Stimulated activated CD4-positive, alpha-beta T cell treated with anti-CD3 and anti-CD28 coated beads, Interleukin-15, amount 100 ng/mL, for 24 hours (primary cell): ENCODE data around the gene VWC2.
"Not testable (repeated sequence)": the region's sequence is repeated elsewhere in the genome, so short reads cannot be mapped to it uniquely, and the experiment has no call there.

Source experiments
- DNase-seq: peaks from one replicate; pipeline ENCODE4 v3.0.0-alpha.2; 2020

The VWC2 gene

DNA sequence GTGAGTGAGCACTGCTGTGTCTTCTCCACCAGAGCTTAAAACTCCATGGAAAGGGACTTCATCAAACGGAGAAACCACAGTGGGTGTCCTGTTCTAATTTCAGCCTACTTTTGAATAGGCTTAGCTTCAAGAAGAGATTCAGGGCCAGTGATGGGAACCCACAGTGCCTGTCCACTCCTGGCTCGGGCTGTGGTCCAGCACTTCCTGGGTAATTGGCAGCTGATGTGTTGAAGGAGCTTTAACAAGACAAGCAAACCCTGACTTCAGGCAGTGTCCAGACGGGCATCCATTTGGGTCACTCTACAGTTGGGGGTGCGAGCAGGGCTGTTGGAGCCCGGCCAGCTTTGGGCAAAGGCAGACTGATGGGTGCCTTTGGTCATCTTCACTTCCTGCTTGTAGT lies 14.5 kb downstream of the VWC2 start:
- no peak for DNase-seq

DNA sequence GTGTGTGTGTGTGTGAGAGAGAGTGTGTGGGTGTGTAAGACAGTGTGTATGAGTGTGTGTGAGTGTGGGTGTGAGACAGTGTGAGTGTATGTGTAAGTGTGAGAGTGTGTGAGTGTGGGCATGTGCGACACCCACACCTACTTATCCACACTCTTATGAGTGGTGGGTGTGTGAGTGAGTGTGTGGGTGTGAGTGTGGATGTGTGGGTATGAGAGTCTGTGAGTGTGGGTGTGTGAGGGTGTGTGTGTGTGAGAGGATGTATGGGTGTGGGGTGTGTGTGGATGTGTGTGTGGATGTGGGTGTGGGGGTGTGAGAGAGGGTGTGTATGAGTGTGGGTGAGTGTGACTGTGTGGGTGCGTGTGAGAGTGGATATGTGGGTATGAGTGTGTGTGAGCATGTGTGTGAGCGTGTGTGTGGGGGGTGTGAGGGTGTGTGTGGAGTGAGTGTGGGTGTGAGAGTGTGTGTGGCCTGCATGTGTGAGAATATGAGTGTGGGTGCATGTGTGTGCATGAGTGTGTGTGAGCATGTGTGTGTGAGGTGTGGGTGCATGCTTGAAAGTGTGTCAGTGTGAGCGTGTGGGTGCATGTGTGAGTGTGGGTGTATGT lies 15.1 kb downstream of the VWC2 start:
- DNase-seq, result no peak

- no peak for DNase-seq
Measured at GRCh38 chr7:49789736-49790135, 16.3 kb downstream of the VWC2 start.

DNA sequence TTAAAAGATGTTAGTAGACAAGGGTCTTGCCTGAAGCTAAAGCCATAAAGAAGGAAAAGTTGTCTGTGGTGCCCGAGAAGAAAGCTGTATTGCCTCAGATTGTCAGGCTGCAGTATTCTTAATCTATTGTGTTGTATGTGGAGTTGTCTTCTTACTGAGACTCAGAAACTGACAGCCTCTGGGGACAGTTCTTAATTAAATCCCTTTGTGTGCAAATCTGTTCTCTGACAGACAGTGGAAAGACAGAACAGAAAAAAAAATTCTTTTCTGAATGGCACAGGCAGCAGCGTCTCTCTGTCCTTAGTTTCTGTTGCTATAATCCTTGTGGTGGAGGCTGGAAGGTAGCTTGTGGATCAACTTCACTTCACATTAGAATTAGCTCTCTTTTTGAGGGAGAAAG lies 16.8 kb downstream of the VWC2 start:
- DNase-seq, result no peak

- no peak for DNase-seq
Measured at GRCh38 chr7:49791088-49791741, 17.8 kb downstream of the VWC2 start.

DNA sequence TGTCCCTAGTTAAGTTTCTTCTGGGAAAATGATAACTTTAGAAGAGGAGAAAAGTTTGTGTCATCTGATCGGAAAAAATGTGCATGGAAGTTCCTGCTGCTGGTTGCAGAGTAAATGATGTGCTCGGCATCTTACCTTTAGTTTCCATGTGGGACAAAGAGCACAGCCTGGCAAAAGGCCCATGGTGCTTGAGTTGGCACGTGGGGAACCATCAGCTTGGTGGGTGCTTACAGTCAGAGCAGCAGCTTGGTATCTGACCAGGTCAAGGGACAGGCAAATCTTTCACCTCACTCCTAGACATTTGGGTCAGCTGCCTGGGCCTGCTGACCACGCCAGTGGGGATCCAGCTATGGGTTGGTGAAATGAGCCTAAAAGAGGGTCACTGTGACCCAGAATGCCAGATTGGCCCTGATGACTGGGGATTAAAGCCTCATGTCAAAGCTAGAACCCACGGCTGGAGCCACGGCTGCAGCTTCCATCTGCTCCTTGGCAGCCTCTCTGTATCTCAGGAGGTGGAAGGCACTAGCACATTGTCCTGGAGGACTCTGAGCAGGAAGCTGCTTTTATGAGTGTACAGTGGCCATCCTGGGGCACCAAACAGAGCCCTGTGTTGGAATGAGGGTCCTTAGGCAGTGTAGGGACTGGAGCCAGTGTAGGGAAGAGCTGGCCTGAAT lies 24.7 kb downstream of the VWC2 start:
- DNase-seq, result no peak

- no peak for DNase-seq
Measured at GRCh38 chr7:49800031-49800430, 26.6 kb downstream of the VWC2 start.

- DNase-seq, result no peak
Measured at GRCh38 chr7:49802600-49802999, 29.2 kb downstream of the VWC2 start.

GRCh38 chr7:49803812-49804211 lies 30.4 kb downstream of the VWC2 start:
- no peak for DNase-seq

GRCh38 chr7:49805371-49806007 lies 32.1 kb downstream of the VWC2 start:
- no peak for DNase-seq

DNA sequence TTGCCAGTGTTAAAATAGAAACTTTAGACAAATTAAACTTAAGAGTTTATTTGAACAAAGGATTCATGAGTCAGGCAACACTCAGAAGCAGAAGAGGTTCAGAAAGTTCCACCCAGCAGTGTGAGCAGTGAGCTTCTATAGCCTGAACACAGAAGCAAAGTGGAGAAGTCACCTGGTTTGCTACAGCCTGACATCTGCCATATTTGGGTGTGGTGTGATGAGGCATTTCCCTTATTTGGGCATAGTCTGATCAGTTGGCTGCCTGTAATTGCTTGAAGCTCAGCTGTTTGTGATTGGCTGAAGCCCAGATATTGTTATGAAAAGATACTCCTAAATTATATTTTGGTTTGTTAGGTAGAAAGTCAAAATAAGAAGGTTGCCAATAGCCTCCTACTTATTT lies 39.1 kb downstream of the VWC2 start:
- DNase-seq, result no peak

- DNase-seq, result no peak
Measured at GRCh38 chr7:49817279-49817678, 43.8 kb downstream of the VWC2 start.

DNA sequence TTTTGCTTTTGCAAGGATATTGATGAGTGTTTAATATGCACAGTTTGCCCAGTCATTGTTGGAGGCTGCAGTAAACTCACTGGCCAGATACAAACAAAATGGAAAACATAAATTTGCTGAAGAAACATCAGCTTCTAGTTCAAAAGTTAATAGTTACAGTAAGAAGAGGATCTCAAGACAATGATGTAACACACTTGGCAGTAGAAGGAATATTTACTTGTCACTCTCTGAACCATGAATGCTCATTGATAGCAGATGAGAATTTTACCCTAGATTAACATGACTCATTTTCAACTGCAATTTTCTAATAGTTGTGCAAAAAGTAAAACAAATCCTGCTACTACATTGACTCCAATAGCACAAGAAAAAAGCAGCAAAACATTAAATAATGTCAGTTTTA lies 47.7 kb downstream of the VWC2 start:
- no peak for DNase-seq

DNA sequence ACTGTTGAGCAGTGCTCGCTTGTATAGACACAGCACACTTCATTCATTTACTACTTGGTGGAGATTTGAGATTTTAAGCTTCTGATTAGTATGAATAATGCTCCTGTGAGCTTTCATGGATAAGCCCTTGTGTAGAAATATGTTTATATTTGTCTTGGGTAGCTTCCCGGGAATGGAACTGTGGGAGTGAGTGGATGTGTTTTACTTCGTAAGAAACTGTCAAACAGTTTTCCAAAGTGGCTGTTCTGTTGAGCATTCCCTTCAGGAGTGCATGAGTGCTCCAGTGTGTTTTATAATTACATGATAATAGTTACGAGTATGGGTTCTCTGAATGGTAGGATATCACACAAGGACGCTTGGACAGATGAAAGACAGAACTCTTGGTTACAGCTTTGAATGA lies 49.4 kb downstream of the VWC2 start:
- no peak for DNase-seq

- DNase-seq, result no peak
Measured at GRCh38 chr7:49823566-49823965, 50.1 kb downstream of the VWC2 start.

DNA sequence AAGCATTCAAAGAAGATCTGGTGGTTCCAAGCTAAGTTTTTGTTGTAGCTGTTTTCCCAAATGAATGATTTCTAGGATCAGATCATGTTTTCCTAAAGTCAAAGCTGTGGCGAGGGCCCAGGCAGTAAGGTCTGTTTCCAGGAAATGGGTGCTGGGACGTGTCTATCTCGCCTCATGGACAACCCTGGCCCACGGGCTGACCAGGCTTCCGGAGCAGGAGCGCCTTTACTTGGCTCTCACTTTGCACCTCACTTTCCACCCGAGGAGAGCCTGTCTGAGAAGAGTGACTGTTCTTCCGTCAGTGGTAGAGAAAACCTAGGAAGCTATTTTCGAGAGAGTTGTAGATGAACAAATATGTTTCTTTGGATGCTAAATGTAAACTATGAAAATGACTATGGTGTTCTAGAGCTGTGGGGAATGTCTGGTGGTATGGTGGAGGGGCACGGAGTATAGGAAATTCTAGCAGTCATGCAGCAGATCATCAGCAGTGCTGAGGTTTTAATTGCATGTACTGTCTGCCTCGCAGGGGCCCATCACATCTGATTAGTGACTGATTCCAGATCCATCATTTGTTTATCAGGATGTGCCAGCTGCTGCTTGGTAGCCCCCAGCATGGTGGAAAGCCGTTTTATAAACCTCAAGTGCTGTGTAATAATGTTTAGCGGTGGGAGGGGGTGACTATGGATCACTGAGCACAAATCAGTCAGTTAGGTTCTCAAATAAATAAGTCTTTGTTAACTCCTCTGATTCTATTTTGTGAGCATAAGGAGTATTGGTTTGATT lies 66.6 kb downstream of the VWC2 start:
- DNase-seq, result no peak

DNA sequence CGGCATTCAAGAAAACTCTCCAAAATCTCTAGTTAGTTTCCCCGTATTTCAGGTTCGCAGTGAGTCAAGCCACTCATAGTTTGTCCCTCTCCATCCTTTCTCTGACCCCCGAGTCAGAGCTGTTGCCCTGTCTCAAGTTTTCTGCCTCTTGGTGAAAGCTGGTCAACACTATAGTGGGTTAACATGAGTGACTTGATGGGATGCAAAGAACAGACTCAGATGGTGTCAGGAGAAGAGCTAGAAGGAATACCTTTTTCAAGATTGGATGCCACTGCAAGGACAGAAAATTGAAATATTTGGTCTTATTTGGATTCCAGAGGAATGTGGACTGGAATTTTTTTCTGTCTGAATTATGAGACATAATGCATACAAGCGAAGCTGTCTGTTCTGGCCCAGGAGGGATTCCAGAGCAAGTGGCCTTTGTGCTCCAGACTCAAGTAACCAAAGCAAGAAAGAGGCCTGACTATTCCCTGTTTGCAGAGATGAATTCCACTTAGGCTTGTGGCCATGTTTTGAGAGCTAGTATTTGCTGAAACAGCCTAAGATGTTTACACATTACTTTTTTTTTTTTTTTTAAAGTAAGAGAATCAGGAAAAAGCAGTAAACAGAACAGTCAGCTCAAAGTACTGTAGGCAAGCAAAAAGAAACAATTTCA lies 67.4 kb downstream of the VWC2 start:
- DNase-seq, result no peak

- DNase-seq, result no peak
Measured at GRCh38 chr7:49845626-49846025, 72.2 kb downstream of the VWC2 start.

DNA sequence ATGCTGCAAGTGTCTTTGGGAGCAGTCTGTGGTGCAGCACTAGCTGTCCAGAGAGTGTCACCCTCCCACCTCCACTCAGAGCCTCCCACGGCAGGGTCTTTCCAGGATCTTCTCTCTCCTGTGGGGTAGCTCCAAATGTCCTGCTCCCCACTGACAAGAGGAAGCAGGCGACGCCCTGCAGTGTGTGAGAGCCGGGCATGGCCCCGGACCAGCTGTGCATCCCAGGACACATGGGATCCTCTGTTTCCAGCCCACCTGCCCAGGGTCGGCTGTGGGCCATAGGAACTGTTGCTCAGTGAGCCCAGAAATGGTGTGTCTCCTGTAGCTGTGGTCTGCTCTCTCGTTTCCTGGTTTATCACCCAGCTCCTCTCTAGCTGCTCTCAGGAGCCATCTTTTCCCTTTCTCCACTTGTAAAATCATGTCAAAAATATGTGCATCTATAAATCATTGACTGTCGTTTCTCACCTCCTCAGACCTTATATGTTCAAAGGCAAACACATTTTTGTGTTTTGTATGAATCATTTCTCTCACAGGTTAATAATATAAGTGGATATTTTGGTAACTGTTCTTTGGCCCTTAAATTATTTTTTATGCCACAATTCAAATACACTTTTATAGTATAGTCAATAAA lies 74.9 kb downstream of the VWC2 start:
- no peak for DNase-seq

DNA sequence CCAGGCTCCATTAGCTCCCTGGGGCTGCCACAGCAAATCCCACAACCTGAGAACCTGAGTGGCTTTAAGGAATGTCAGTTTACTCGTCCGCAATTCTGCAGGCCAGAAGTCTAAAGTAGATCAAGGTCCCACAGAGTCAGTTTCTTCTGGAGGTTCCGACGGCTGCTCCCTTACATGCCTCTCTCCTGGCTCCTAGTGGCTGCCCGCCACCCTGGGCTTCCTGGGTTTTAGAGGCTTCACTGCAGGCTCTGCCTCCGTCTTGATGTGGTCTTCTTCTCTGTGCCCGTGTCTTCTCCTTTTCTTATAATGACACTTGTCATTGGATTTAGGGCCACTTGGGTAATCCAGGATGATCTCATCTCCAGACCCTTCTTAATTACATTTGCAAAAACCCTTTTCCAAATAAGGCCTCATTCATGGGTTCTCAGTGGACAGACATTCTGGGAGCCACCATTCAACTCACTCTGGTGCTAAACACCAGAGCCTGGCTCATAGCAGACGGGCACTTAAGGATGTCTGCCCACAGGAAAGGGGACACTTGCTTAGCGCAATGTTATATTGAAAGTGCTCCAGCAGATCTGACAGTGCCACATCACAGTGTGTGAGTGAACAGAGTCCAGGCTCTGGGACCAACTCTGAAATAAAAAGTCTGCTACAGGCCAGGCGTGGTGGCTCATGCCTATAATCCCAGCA lies 77.6 kb downstream of the VWC2 start:
- DNase-seq, result no peak

- DNase-seq, result not testable (repeated sequence)
Measured at GRCh38 chr7:49851614-49851934, 78.1 kb downstream of the VWC2 start.
